Neutrophil (primary cell): Measurements from ENCODE around the gene RNPC3.

Experiments used
- H3K27ac ChIP-seq: fragments of 200-600 bp; sonication (generic); 2 replicates; pipeline ENCODE4 v1.5.1; 2016; ENCODE audit warnings: mild to moderate bottlenecking, moderate library complexity
- H3K27me3 ChIP-seq: fragments of 200-600 bp; sonication (generic); 2 replicates; pipeline ENCODE4 v1.6.0; 2016; ENCODE audit warnings: mild to moderate bottlenecking
- H3K36me3 ChIP-seq: fragments of 200-600 bp; sonication (generic); 2 replicates; pipeline ENCODE4 v1.5.1; 2017
- H3K4me1 ChIP-seq, 2 experiments: fragments of 200-600 bp in 1 of 2; sonication (generic) in 1 of 2; 1 replicate in 1 of 2; 2 replicates in 1 of 2; pipeline versions ENCODE4 v1.5.1 to v1.6.1; 2013 to 2016; ENCODE audit warnings: low read depth in 1 of 2, low read length in 1 of 2, mild to moderate bottlenecking in 1 of 2, moderate library complexity in 1 of 2; ENCODE audit not compliant: control insufficient read depth in 1 of 2, insufficient read depth in 1 of 2
- H3K4me3 ChIP-seq, 2 experiments: fragments of 200-600 bp in 1 of 2; sonication (generic) in 1 of 2; 1 replicate in 1 of 2; 2 replicates in 1 of 2; pipeline ENCODE4 v1.5.1; 2013 to 2016; ENCODE audit warnings: low read depth in 1 of 2, low read length in 1 of 2, mild to moderate bottlenecking in 1 of 2, moderate library complexity in 1 of 2
- H3K9me3 ChIP-seq: fragments of 200-600 bp; sonication (generic); 2 replicates; pipeline ENCODE4 v1.5.1; 2016
- CTCF ChIP-seq: fragments of 200-600 bp; sonication (generic); IDR thresholded peaks from 2 replicates; pipeline ENCODE4 v1.5.1; 2016; ENCODE audit warnings: antibody characterized with exemption

RNPC3 gene

GRCh38 chr1:103525607-103526507, at the start of gene RNPC3:
Gene RNPC3, plus strand, starts transcription at chr1:103525699. Its CDS starts 372 bp downstream, at chr1:103526071.
- peak; percentile 9 for TF ChIP-seq CTCF
- Histone ChIP-seq H3K27me3 (peaks cover 4% of the 10 kb centered on the region), H3K4me3 (peak within 1 kb of the TSS; percentile 77 to 97), H3K9me3 (no peaks in the 10 kb centered on the region), H3K27ac (peak within 1 kb of the TSS; percentile 95), H3K4me1 (peaks cover 32% of the 10 kb centered on the region in 2 experiments), H3K36me3 (peaks cover 15% of the 10 kb centered on the region)

- Histone ChIP-seq H3K36me3 (no peaks in the 10 kb centered on the region), H3K9me3 (no peaks in the 10 kb centered on the region), H3K4me1 (no peaks in the 10 kb centered on the region), H3K27me3 (no peaks in the 10 kb centered on the region), H3K4me3 (no peak overlapping the region), H3K27ac (no peak overlapping the region)
- no peak for TF ChIP-seq CTCF
Measured at GRCh38 chr1:103477101-103477500, 48.4 kb upstream of the RNPC3 start.

GRCh38 chr1:103489935-103490334, 35.6 kb upstream of the RNPC3 start:
- no peak for TF ChIP-seq CTCF
- H3K4me1 ChIP-seq, result no peaks in the 10 kb centered on the region
- H3K27ac ChIP-seq, result no peak overlapping the region
- H3K4me3 ChIP-seq, result no peak overlapping the region
- no peaks in the 10 kb centered on the region for H3K9me3 ChIP-seq
- H3K36me3 ChIP-seq, result no peaks in the 10 kb centered on the region
- no peaks in the 10 kb centered on the region for H3K27me3 ChIP-seq

- Histone ChIP-seq H3K4me3 (no peak overlapping the region), H3K27me3 (no peaks in the 10 kb centered on the region), H3K36me3 (no peaks in the 10 kb centered on the region), H3K4me1 (no peaks in the 10 kb centered on the region), H3K9me3 (no peaks in the 10 kb centered on the region), H3K27ac (no peak overlapping the region)
- no peak for TF ChIP-seq CTCF
Measured at GRCh38 chr1:103492003-103492625, 33.4 kb upstream of the RNPC3 start.

GRCh38 chr1:103496014-103496635, 29.4 kb upstream of the RNPC3 start:
- no peak for TF ChIP-seq CTCF
- no peaks in the 10 kb centered on the region for H3K36me3 ChIP-seq
- no peaks in the 10 kb centered on the region for H3K27me3 ChIP-seq
- H3K4me1 ChIP-seq, result no peaks in the 10 kb centered on the region
- no peak overlapping the region for H3K4me3 ChIP-seq
- H3K9me3 ChIP-seq, result no peaks in the 10 kb centered on the region
- H3K27ac ChIP-seq, result no peak overlapping the region
